Neural progenitor cell (in vitro differentiated cells): ENCODE data around the gene GAB1.

Experiments used
- CTCF ChIP-seq: fragments of 200-600 bp; sonication (generic); IDR thresholded peaks from 2 replicates; pipeline ENCODE4 v1.5.1; 2017; ENCODE audit warnings: antibody characterized with exemption, mild to moderate bottlenecking
- EZH2 ChIP-seq: fragments of 200-600 bp; sonication (generic); IDR thresholded peaks from 2 replicates; pipeline ENCODE4 v1.6.1; 2017; ENCODE audit warnings: antibody characterized with exemption, mild to moderate bottlenecking, moderate library complexity

GRCh38 chr4:143320113-143320512, 16.6 kb upstream of the GAB1 start:
- TF ChIP-seq CTCF: no peak
- no peak for TF ChIP-seq EZH2
